Bronchial epithelial cell (primary cell): ENCODE results near the gene CEP131. TPM values are rescaled to one million over a fixed set of nuclear protein-coding genes. Genes with fewer than 3 reads are reported as not detected.

Experiments used
- DNase-seq: peaks from one replicate; pipeline ENCODE4 v3.0.0-alpha.2; 2010; ENCODE audit warnings: low read depth
- FAIRE-seq: peaks from 2 replicates; lab custom pipeline; 2011; peaks lifted over from hg19 to GRCh38; lab: Jason Lieb, UNC
- H3K27me3 ChIP-seq: 2 replicates; pipeline ENCODE4 v1.5.1; 2011; ENCODE audit warnings: low read length; ENCODE audit not compliant: control insufficient read depth, insufficient read depth
- H3K36me3 ChIP-seq: 2 replicates; pipeline ENCODE4 v1.5.1; 2011; ENCODE audit warnings: low read length; ENCODE audit not compliant: control insufficient read depth, insufficient read depth
- H3K4me3 ChIP-seq: 2 replicates; pipeline ENCODE4 v1.5.1; 2011; ENCODE audit warnings: mild to moderate bottlenecking, low read depth, low read length, control low read depth
- total RNA-seq: library from RNA; depleted of rRNA; stranded (reverse); fragments of >200 nt; gene quantifications from 2 replicates; pipeline ENCODE4 v1.2.1, GENCODE V29; 2014
- TF ChIP-seq, protein P1 (sequence below): IDR thresholded peaks from 2 replicates; pipeline ENCODE4 v1.5.1; 2011; ENCODE audit warnings: mild to moderate bottlenecking, moderate library complexity, low read length, control low read depth, inconsistent platforms; ENCODE audit not compliant: insufficient read depth, severe bottlenecking

CEP131 gene
- total RNA-seq, 1 donor from 2014 or later, result 9.2 TPM

GRCh38 chr17:81264640-81265039 is 41.9 kb upstream of the CEP131 start:
- H3K36me3 ChIP-seq, result peaks cover 42% of the 10 kb centered on the region

GRCh38 chr17:81263371-81264181 is 40.8 kb upstream of the CEP131 start:
- peaks cover 44% of the 10 kb centered on the region for H3K36me3 ChIP-seq
- DNase-seq (no peak), FAIRE-seq (no peak)
- H3K27me3 ChIP-seq, result no peaks in the 10 kb centered on the region
- TF ChIP-seq, protein P1, sequence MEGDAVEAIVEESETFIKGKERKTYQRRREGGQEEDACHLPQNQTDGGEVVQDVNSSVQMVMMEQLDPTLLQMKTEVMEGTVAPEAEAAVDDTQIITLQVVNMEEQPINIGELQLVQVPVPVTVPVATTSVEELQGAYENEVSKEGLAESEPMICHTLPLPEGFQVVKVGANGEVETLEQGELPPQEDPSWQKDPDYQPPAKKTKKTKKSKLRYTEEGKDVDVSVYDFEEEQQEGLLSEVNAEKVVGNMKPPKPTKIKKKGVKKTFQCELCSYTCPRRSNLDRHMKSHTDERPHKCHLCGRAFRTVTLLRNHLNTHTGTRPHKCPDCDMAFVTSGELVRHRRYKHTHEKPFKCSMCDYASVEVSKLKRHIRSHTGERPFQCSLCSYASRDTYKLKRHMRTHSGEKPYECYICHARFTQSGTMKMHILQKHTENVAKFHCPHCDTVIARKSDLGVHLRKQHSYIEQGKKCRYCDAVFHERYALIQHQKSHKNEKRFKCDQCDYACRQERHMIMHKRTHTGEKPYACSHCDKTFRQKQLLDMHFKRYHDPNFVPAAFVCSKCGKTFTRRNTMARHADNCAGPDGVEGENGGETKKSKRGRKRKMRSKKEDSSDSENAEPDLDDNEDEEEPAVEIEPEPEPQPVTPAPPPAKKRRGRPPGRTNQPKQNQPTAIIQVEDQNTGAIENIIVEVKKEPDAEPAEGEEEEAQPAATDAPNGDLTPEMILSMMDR, result no peak
- H3K4me3 ChIP-seq, result no peak overlapping the region

More at GRCh38 chr17:81264640-81265039, 41.9 kb upstream of the CEP131 start:
- H3K4me3 ChIP-seq, result no peak overlapping the region
- DNase-seq (no peak), FAIRE-seq (no peak)
- H3K27me3 ChIP-seq, result no peaks in the 10 kb centered on the region
- TF ChIP-seq, protein P1, result no peak

DNA sequence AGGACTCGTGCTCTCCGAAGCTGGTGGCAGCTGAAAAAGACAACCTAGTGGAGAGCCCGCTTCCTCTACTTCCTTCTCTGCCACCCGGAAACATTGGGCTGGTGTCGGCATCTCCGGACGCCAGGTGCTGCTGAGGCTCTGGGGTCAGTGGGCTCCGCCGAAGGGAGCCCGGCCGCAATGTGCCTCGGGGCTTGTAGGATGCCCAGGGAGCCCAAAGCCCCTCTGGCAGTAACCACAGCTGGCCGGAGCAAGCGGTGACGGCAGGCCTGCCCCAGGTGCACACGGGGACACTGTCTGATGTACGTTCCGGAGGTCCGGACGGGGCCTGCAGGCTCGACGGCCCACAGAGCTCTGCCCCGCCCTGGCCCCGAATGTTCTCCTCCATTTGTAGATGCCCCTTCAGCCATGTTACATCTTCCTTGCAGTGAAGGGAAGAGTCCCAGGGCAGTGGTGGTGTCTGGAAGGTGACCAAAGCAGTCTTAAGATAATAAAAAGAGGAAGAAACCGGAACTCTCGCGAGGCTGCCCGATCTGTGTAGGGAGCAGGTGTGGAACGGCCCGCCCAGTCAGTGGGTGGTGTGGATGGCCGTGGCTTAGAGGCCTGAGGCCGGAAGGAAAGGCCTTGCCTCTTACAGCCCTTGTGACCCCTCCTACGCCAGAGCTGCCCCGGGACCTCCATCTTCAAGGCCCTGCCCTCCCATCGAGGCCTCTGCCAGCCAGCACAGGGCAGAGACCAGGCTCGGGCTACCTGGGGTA is 39.0 kb upstream of the CEP131 start:
- H3K36me3 ChIP-seq, result peaks cover 43% of the 10 kb centered on the region
- H3K4me3 ChIP-seq, result no peak overlapping the region
- H3K27me3 ChIP-seq, result no peaks in the 10 kb centered on the region
- TF ChIP-seq, protein P1, result no peak
- FAIRE-seq, result no peak
- DNase-seq, result no peak

DNA sequence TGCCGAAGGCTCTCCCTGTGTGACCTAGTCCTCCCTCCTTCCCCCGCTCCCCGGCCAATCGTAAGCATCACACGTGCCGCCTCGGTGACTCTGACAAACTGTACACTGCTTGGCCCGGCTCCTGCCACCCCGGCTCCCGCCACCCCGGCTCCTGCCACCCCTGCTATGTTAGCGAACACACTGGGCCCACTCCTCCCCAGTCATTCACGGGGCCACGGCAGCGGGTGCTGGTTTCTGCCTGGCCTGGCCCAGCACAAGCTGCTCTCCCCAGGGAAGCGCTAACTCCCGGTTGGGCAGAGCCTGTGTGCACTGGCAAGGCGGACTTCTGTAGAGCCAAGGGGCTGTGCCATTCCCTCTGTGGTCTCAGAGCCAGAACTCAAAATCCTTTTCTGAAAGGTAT is 38.3 kb upstream of the CEP131 start:
- TF ChIP-seq, protein P1, result no peak
- no peaks in the 10 kb centered on the region for H3K27me3 ChIP-seq
- peaks cover 43% of the 10 kb centered on the region for H3K36me3 ChIP-seq
- no peak for DNase-seq
- H3K4me3 ChIP-seq, result no peak overlapping the region
- no peak for FAIRE-seq

DNA sequence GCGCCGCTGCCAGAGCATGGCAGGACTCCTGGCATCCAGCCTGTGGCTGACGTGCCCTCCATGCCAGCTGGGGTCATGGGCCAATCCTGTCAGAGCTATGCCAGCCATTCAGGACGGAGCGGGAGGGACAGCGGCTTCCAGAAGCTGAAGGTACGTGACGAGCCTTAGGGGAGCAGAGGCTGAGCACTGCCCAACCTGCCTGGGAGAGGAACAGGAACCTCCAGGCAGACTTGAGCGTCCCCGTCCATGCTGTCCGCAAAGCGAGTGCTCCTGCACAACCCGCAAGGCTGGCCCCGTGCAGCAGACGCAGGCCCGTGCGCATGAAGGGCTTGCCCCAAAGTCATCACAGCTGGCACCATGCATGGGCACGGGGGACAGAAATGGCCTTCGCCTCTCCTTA is 37.9 kb upstream of the CEP131 start:
- no peak for DNase-seq
- TF ChIP-seq, protein P1, result no peak
- Histone ChIP-seq H3K27me3 (no peaks in the 10 kb centered on the region), H3K4me3 (no peak overlapping the region), H3K36me3 (peaks cover 41% of the 10 kb centered on the region)
- FAIRE-seq, result peak; percentile 7
